AG09309 (cell line): ENCODE data around the gene IQSEC2.
A peak's percentile ranks its signal among the peaks of the same experiment; 100 is the strongest.

Experiments used
- DNase-seq: peaks from one replicate; pipeline ENCODE4 v3.0.0-alpha.2; 2010; ENCODE audit warnings: low read depth
- H3K4me3 ChIP-seq: 2 replicates; pipeline ENCODE4 v1.5.1; 2011; ENCODE audit warnings: mild to moderate bottlenecking, low read depth, low read length, moderate library complexity; ENCODE audit not compliant: control insufficient read depth
- TF ChIP-seq, protein P1 (sequence below): IDR thresholded peaks from 2 replicates; pipeline ENCODE4 v1.5.1; 2011; ENCODE audit warnings: mild to moderate bottlenecking, low read depth, low read length, inconsistent platforms; ENCODE audit not compliant: insufficient read depth, control insufficient read depth; ENCODE audit errors: missing control alignments

IQSEC2 gene

DNA sequence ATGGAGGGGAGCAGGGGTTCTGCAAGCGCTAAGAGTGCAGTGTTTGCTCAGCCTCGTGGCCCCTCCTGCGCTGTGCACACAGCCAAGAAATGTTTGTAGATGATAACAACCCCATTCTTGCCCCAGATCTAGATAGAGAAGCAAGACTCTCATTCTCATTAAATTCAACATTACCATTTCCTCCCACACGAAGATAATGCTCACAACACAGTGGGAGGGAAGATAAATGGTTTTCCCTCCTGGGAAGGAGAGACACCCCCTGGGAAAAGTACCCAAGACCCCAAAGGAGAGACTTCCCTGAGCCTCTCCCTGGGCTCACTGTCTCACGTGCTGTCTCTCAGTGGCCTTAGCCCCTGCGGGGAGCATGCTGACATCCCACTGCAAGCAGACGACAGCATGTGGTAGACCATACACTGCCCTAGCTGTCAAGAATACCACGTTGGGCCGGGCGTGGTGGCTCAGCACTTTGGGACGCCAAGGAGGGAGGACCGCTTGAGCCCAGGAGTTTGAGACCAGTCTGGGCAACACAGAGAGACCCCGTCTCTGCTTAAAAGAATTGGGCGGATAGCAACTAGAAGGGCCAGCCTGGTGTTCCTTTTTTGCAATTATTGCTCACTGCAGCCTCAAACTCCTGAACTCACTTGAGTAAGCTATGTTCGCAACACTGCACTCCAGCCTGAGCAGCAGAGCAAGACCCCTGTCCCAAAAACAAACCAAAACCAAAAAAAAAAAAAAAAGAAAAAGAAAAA, 34.9 kb upstream of the IQSEC2 start:
- TF ChIP-seq, protein P1, sequence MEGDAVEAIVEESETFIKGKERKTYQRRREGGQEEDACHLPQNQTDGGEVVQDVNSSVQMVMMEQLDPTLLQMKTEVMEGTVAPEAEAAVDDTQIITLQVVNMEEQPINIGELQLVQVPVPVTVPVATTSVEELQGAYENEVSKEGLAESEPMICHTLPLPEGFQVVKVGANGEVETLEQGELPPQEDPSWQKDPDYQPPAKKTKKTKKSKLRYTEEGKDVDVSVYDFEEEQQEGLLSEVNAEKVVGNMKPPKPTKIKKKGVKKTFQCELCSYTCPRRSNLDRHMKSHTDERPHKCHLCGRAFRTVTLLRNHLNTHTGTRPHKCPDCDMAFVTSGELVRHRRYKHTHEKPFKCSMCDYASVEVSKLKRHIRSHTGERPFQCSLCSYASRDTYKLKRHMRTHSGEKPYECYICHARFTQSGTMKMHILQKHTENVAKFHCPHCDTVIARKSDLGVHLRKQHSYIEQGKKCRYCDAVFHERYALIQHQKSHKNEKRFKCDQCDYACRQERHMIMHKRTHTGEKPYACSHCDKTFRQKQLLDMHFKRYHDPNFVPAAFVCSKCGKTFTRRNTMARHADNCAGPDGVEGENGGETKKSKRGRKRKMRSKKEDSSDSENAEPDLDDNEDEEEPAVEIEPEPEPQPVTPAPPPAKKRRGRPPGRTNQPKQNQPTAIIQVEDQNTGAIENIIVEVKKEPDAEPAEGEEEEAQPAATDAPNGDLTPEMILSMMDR = no peak

DNA sequence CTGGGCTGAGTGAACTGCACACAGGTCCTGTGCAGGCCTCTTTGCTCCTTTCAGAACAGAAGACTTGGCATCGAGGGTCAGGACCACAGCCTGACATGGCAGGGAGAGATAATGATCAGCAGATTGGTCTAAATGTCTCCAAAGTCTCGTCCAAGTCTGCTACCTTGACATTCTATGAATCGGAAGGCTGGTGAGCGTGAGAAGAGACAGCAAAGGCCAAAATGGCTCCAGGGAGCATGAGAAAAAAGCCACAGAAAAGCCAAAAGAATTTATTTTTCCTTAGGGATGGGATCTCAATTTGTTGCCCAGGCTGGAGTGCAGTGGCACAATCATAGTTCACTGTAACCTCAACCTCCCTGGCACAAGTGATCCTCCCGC, 32.3 kb upstream of the IQSEC2 start:
- no peak overlapping the region for H3K4me3 ChIP-seq
- DNase-seq = no peak
- TF ChIP-seq, protein P1 = no peak

More for the DNA sequence above, 34.9 kb upstream of the IQSEC2 start:
- no peak overlapping the region for H3K4me3 ChIP-seq
- DNase-seq = no peak

DNA sequence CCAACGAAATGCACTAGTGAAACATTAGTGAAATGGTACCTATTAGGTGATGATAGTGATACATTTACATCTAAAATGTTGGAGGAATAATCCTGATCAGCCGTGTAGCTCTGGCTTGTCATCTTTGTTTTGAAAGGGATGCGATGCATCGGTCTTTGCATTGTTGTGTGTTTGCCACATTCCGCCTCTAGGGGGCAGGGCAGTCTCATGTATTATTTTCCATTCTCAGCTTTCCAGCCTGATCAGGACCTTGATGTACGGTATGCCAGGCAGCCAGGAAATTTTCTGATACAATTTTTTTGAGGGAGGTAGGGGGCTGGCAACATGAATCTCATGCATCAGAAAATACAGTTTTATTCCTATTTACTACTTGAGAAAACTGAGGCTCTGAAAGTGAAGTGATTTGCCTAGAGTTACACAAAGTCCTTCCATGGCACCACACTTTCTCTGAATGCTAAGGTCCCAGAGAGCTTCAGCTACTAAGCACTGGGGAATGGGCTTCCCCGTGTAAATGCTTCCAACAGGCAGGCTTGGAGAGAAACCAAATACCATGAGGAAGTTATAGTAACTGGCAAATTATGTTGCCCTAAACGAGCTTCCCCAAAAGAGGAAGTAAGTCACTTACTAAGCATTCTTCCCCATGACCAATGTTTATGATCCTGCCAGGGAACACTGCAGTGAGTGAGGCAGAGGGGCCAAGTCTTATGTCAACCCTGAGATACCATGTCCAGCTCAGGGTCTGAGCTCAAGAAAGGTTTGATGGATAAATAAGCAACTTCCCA, 31.8 kb upstream of the IQSEC2 start:
- DNase-seq = no peak
- TF ChIP-seq, protein P1 = peak; percentile 73
- H3K4me3 ChIP-seq = no peak overlapping the region

DNA sequence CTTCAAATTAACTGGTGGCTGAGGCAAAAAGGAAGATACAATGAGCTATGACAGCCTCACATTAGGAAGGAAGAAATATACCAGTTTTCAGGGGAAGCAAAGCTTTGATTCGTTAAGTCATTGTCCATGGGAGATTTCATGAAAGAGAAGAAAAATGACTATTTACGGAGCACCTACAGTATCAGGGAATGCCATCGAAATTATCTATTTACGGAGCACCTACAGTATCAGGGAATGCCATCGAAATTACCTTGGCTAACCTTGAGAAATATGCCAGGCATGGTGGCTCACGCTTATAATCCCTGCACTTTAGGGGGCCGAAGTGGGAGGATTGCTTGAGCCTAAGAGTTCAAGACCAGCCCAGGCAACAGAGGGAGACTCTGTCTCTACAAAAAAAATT, 28.5 kb upstream of the IQSEC2 start:
- no peak for DNase-seq
- H3K4me3 ChIP-seq = no peak overlapping the region
- TF ChIP-seq, protein P1 = no peak

DNA sequence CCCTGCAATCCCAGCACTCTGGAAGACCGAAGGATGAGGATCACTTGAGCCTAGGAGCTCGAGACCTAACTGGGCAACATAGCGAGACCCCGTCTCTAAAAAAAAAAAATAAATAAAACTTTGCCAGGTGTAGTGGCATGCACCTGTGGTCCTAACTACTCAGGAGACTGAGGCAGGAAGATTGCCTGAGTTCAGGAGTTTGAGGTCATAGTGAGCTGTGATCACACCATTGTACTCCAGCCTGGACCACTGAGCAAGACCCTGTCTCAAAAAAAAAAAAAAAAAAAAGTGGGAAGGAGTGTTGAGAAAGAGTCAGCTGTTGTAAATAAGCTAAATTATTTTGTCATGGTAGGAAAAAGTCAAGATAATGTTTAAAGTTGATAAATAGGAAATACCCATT, 27.5 kb upstream of the IQSEC2 start:
- no peak for DNase-seq
- TF ChIP-seq, protein P1 = no peak
- H3K4me3 ChIP-seq = no peak overlapping the region

DNA sequence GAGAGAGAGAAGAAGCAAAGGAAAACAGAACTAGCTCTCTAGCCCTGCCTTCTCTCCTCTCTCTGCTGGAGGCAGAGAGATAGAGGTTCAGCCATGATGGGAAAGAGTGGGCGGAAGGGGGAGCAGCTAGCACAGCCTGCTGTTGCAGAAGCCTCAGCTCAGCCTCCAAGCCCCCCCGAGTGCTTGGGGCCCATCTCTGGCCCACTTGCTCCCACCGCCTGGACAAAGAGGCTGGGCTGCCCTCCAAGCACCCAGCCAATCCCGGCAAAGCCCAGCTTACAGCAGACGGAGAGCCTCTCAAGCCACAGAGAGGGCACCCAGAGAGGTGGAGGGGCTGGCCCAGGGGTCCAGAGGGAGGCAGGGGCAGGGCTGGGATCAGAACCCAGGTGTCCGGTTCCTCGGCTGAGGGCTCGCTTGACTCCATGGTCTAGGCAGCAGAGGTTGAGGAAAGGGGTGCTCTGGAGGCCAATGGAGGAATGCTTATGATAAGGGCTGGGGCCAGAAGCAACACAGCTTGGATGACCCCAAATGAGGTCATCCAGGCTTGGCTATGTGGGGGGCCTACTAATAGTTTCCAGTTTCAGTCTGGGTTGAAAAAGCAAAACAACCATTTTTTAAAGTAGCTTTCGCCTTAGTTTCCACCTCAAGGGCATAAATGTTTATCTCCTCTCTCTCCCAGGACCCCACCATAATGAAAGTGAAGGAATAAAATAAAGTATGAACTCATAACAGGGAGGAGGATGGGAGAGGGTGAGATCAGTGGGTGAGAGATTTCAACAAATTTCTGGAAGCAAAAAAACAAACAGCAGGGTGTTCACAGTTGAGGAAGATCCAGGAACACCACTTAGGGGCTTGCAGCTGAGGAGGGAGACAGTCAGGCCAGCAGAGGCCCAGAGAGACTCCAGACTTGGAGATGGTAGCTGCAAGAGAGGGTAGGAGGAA, 24.9 kb upstream of the IQSEC2 start:
- H3K4me3 ChIP-seq = no peak overlapping the region
- DNase-seq = no peak
- TF ChIP-seq, protein P1 = no peak
